Psoas muscle (tissue), 8 donors: Measurements from ENCODE around the gene TMED5. TPM values are rescaled to one million over a fixed set of nuclear protein-coding genes. Genes with fewer than 3 reads are reported as not detected.

ENCODE experiments used
- ATAC-seq, 4 donors: fragments of 200-7000 bp; cut with Tn5 transposase; one replicate each; pipeline ENCODE4 v1.9.1; 2020; ENCODE audit warnings: moderate library complexity in 3 of 4, mild to moderate bottlenecking in 2 of 4
- DNase-seq, 2 donors: peaks; one replicate each; pipeline ENCODE4 v3.0.0-alpha.2; 2020
- H3K27ac ChIP-seq: fragments of 200-600 bp; one replicate; pipeline ENCODE4 v1.8.0; 2022
- H3K27me3 ChIP-seq, 3 donors: fragments of 200-600 bp in 1 of 3; one replicate each; pipeline versions ENCODE4 v1.6.1 to v1.8.0; 2013 to 2022; ENCODE audit warnings: low read length in 2 of 3, mild to moderate bottlenecking in 2 of 3, moderate library complexity in 1 of 3; ENCODE audit not compliant: insufficient read depth in 3 of 3
- H3K36me3 ChIP-seq, 2 donors: fragments of 200-600 bp in 1 of 2; one replicate each; pipeline versions ENCODE4 v1.6.1 to v1.8.0; 2013 to 2022; ENCODE audit warnings: low read depth in 1 of 2, mild to moderate bottlenecking in 1 of 2, moderate library complexity in 1 of 2; ENCODE audit not compliant: insufficient read depth in 1 of 2
- H3K4me1 ChIP-seq: fragments of 200-600 bp; one replicate; pipeline ENCODE4 v1.8.0; 2022
- H3K4me3 ChIP-seq: fragments of 200-600 bp; one replicate; pipeline ENCODE4 v1.8.0; 2022; ENCODE audit warnings: mild to moderate bottlenecking
- H3K9me3 ChIP-seq: fragments of 200-600 bp; one replicate; pipeline ENCODE4 v1.8.0; 2022
- CTCF ChIP-seq: fragments of 200-600 bp; IDR thresholded peaks from one replicate; pipeline ENCODE4 v1.8.0; 2022; ENCODE audit warnings: antibody characterized with exemption
- WGBS, 3 donors: extraction: QIAGEN DNeasy Blood & Tissue Kit; methylation state at CpG; one replicate each; pipeline versions ENCODE4 v1.1.6 to v1.1.7; 2013; 5-methylcytosine and 5-hydroxymethylcytosine counted together
- intact Hi-C, 2 donors: fragments of 100-400 bp; cut with DNase I; formaldehyde crosslinking; loops; one replicate each; pipeline versions ENCODE4 v1.11.0 to v1.14.2; 2022
- polyA plus RNA-seq, 3 donors: library from polyadenylated mRNA; stranded (reverse); fragments of 200-250 nt; gene quantifications; one replicate each; pipeline ENCODE4 v1.2.3, GENCODE V29; 2013
- total RNA-seq, 4 donors: library from RNA; stranded (reverse); fragmentation: NEBNext Ultra II Directional in 2 of 4; extraction: Animal tissue kit (Norgen Biotek cat#: 25700) in 2 of 4; gene quantifications; one replicate each; pipeline versions ENCODE4 v1.2.1 to v1.2.4, GENCODE V29; 2021 to 2023
- donor health status: healthy with polysubstance abuse.
- donor health status: DM: no; HTN: no; CAD: no; lungs with moderate emphysema.
- donor health status: Bipolar disorder and iron deficiency.
- donor health status: healthy.
- donor health status: DM: yes; HTN: yes; CAD: no.
- donor health status: DM: no; HTN: no; CAD: no.
- donor health status: DM: no; HTN: no; CAD: no.
- donor health status: DM: yes; HTN: yes; CAD: no.

TMED5 gene
- total and polyA plus RNA-seq, 7 donors = 37.9 to 92.2 (median 65.6) TPM

GRCh38 chr1:93111065-93111464 lies 69.1 kb downstream of the TMED5 start:
- peak in 3 of 4 donors; percentile 45 to 69 (median 46) for ATAC-seq

GRCh38 chr1:93109578-93109977 lies 70.6 kb downstream of the TMED5 start:
- Histone ChIP-seq H3K4me3 (no peak overlapping the region), H3K9me3 (peaks cover 7% of the 10 kb centered on the region), H3K27ac (no peak overlapping the region), H3K36me3 (peaks cover 2 to 5% of the 10 kb centered on the region in 2 donors), H3K4me1 (peaks cover 33% of the 10 kb centered on the region), H3K27me3 (no peaks in the 10 kb centered on the region)
- TF ChIP-seq CTCF = no peak
- intact Hi-C loops = no loop called here
- DNase-seq (no peak), ATAC-seq (no peak)
- 92 to 98% (median 93%) methylated on average over 2 of the region's 2 CpGs for WGBS, 3 donors

More at GRCh38 chr1:93111065-93111464, 69.1 kb downstream of the TMED5 start:
- Histone ChIP-seq H3K4me1 (peaks cover 33% of the 10 kb centered on the region), H3K27me3 (no peaks in the 10 kb centered on the region), H3K9me3 (peaks cover 7% of the 10 kb centered on the region), H3K4me3 (peak overlapping the region; percentile 27), H3K27ac (peak overlapping the region; percentile 60), H3K36me3 (peaks cover 5 to 16% of the 10 kb centered on the region in 2 donors)
- no peak for DNase-seq
- TF ChIP-seq CTCF = no peak
- intact Hi-C loops = no loop called here
- 81 to 87% (median 84%) methylated on average over 1 of the region's 1 CpG for WGBS, 3 donors

- ATAC-seq = no peak
- no peaks in the 10 kb centered on the region for H3K27me3 ChIP-seq
Observed at GRCh38 chr1:93108335-93108734, 71.9 kb downstream of the TMED5 start.

GRCh38 chr1:93107395-93107794 lies 72.8 kb downstream of the TMED5 start:
- Histone ChIP-seq H3K9me3 (peaks cover 7% of the 10 kb centered on the region), H3K27me3 (no peaks in the 10 kb centered on the region), H3K36me3 (peaks cover 5 to 8% of the 10 kb centered on the region in 2 donors), H3K4me3 (no peak overlapping the region), H3K4me1 (peaks cover 28% of the 10 kb centered on the region), H3K27ac (no peak overlapping the region)
- WGBS, 3 donors = 83 to 89% (median 88%) methylated on average over 4 of the region's 4 CpGs
- no peak for TF ChIP-seq CTCF
- DNase-seq (no peak), ATAC-seq (no peak)
- intact Hi-C loops = no loop called here

More at GRCh38 chr1:93108335-93108734, 71.9 kb downstream of the TMED5 start:
- no peak for TF ChIP-seq CTCF
- DNase-seq = no peak
- Histone ChIP-seq H3K27ac (no peak overlapping the region), H3K4me1 (peaks cover 33% of the 10 kb centered on the region), H3K9me3 (peaks cover 7% of the 10 kb centered on the region), H3K36me3 (peaks cover 5 to 8% of the 10 kb centered on the region in 2 donors), H3K4me3 (no peak overlapping the region)
- intact Hi-C loops = no loop called here
- 88 to 97% (median 93%) methylated on average over 2 of the region's 2 CpGs for WGBS, 3 donors

GRCh38 chr1:93106226-93106625 lies 74.0 kb downstream of the TMED5 start:
- DNase-seq = no peak
- Histone ChIP-seq H3K27ac (no peak overlapping the region), H3K9me3 (peaks cover 7% of the 10 kb centered on the region), H3K27me3 (no peaks in the 10 kb centered on the region), H3K36me3 (peaks cover 5 to 8% of the 10 kb centered on the region in 2 donors), H3K4me1 (peaks cover 17% of the 10 kb centered on the region), H3K4me3 (no peak overlapping the region)
- intact Hi-C loops = no loop called here
- WGBS, 3 donors = 57 to 73% (median 67%) methylated on average over 2 of the region's 2 CpGs
- no peak for TF ChIP-seq CTCF
- ATAC-seq = no peak
